ENCODE measurements around the gene OR10H5. TPM values are rescaled to one million over a fixed set of nuclear protein-coding genes. Genes with fewer than 3 reads are reported as not detected.

OR10H5 gene
- total and polyA plus RNA-seq, 2 of the 13 experiments (the other 11 are each of a cell fraction or from before 2014, with no cell fraction given) = not detected

DNA sequence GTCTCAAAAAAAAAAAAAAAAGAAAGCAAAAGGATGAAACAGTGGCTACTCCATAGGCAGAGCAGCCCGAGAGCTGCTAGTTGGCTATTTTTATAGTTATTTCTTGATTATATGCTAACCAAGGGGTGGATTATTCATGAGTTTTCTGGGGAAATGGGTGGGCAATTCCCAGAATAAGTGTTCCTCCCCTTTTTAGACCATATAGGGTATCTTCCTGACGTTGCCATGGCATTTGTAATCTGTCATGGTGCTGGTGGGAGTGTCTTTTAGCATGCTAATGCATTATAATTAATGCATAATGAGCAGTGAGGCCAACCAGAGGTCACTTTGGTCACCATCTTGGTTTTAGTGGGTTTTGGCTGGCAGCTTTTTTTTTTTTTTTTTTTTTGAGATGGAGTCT is 53.4 kb downstream of the OR10H5 start:
- Histone ChIP-seq H3K9ac (ENCODE audit: insufficient read depth, low read depth, low read length) (no peak overlapping the region), H3K36me3 (replicated peaks in 1 of 2; ENCODE audit: control insufficient read depth in 1 of 2, insufficient read depth in 2 of 2, low read length in 2 of 2) (no peaks in the 10 kb centered on the region), H3K4me3 (replicated peaks in 1 of 3; ENCODE audit: insufficient read depth in 1 of 3, low read depth in 2 of 3, low read length in 3 of 3) (no peak overlapping the region), H3K9me3 (ENCODE audit: low read length) (no peaks in the 10 kb centered on the region), H3K27me3 (ENCODE audit: control insufficient read depth in 1 of 2, insufficient read depth in 2 of 2, low read length in 2 of 2) (peaks cover 0 to under 1% of the 10 kb centered on the region in 2 experiments; a peak in 2 of 5 replicates), H3K79me2 (ENCODE audit: insufficient read depth, low read length) (no peaks in the 10 kb centered on the region), H3K4me2 (ENCODE audit: low read depth, low read length) (no peak overlapping the region), H3K4me1 (ENCODE audit: insufficient read depth, low read length) (peaks cover 6% of the 10 kb centered on the region), H3K27ac (ENCODE audit: extremely low read length, insufficient read depth, low read length) (no peak overlapping the region), H2AFZ (ENCODE audit: low read length) (no peak overlapping the region), H4K20me1 (ENCODE audit: insufficient read depth, low read length) (no peaks in the 10 kb centered on the region)
- CTCF ChIA-PET (ENCODE audit: low intra/inter-chr PET ratio, low total read pairs) = no interaction called here
- BruUV-seq (replicated peaks) = no TSS peak
- no peak for TF ChIP-seq CCDC6 (CRISPR knock-in tag; IDR thresholded peaks at IDR 0.05)
- no peak for TF ChIP-seq ZNF557 (CRISPR knock-in tag; IDR thresholded peaks at IDR 0.05)
- TF ChIP-seq NFRKB (IDR thresholded peaks at IDR 0.05) = no peak
- TF ChIP-seq ZSCAN20 (CRISPR knock-in tag; IDR thresholded peaks at IDR 0.05; ENCODE audit: borderline replicate concordance) = no peak
- ATAC-seq = no peak
- no peak for DNase-seq (ENCODE audit: low spot score)
- intact Hi-C loops (cut with micrococcal nuclease; ENCODE audit: unreplicated experiment) (no loop called here), in situ Hi-C loops (cut with HindIII; ENCODE audit: extremely low pct_ligation_motif_present, low pct_unique_long_range_greater_than_20kb) (no loop called here)
- POLR2A ChIA-PET = no interaction called here
- 16% methylated on average over 2 of the region's 2 CpGs for WGBS (ENCODE audit: low lambda C conversion rate)
- no peak for FAIRE-seq

DNA sequence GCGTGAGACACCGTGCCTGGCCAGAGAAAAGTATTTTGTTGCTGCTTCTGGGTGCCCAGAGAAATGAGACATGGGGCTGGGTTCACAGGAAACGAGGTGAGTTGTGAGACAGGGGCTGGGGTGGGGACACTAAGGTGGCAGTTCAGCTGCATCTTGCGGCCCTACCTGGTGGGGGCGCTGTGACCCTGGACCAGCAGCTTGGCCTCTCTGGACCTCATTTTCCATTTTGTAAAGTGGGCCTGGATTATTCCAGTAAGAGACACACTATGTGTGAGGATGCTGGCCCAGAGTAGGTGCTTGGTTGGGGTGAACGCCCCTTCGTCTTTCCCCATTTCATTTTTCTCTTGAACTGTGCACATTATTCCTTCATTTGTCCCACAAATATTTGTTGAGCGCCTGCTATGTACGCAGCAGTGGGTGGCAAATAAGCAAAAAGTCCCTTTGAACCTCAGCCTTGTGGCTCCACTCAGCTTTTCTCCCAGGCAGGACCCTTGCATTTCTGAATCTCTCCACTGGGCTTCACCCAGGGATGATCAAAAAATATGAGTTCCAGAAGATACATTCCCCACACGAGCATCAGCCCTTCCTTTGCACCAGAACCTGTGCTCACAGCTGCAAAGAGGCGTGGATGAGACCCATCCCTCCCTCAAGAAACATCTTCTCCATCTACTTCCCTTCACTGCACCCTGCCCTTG is 54.6 kb downstream of the OR10H5 start:
- FAIRE-seq (no peak), ATAC-seq (peak; percentile 58), DNase-seq (ENCODE audit: low spot score) (no peak)
- BruUV-seq (replicated peaks) = no TSS peak
- H3K27me3 ChIP-seq (ENCODE audit: control insufficient read depth in 1 of 2, insufficient read depth in 2 of 2, low read length in 2 of 2) = peaks cover 0 to 5% of the 10 kb centered on the region in 2 experiments; a peak in 3 of 5 replicates
- no peaks in the 10 kb centered on the region for H3K79me2 ChIP-seq (ENCODE audit: insufficient read depth, low read length)
- H3K4me1 ChIP-seq (ENCODE audit: insufficient read depth, low read length) = no peaks in the 10 kb centered on the region
- no peak overlapping the region for H3K4me2 ChIP-seq (ENCODE audit: low read depth, low read length)
- H3K4me3 ChIP-seq (replicated peaks in 1 of 3; ENCODE audit: insufficient read depth in 1 of 3, low read depth in 2 of 3, low read length in 3 of 3) = no peak overlapping the region
- CTCF ChIA-PET (ENCODE audit: low intra/inter-chr PET ratio, low total read pairs) = no interaction called here
- no peaks in the 10 kb centered on the region for H4K20me1 ChIP-seq (ENCODE audit: insufficient read depth, low read length)
- no peak overlapping the region for H3K27ac ChIP-seq (ENCODE audit: extremely low read length, insufficient read depth, low read length)
- H3K9me3 ChIP-seq (ENCODE audit: low read length) = no peaks in the 10 kb centered on the region
- POLR2A ChIA-PET = no interaction called here
- in situ Hi-C loops (cut with HindIII; ENCODE audit: extremely low pct_ligation_motif_present, low pct_unique_long_range_greater_than_20kb) = no loop called here
- TF ChIP-seq, protein P1, sequence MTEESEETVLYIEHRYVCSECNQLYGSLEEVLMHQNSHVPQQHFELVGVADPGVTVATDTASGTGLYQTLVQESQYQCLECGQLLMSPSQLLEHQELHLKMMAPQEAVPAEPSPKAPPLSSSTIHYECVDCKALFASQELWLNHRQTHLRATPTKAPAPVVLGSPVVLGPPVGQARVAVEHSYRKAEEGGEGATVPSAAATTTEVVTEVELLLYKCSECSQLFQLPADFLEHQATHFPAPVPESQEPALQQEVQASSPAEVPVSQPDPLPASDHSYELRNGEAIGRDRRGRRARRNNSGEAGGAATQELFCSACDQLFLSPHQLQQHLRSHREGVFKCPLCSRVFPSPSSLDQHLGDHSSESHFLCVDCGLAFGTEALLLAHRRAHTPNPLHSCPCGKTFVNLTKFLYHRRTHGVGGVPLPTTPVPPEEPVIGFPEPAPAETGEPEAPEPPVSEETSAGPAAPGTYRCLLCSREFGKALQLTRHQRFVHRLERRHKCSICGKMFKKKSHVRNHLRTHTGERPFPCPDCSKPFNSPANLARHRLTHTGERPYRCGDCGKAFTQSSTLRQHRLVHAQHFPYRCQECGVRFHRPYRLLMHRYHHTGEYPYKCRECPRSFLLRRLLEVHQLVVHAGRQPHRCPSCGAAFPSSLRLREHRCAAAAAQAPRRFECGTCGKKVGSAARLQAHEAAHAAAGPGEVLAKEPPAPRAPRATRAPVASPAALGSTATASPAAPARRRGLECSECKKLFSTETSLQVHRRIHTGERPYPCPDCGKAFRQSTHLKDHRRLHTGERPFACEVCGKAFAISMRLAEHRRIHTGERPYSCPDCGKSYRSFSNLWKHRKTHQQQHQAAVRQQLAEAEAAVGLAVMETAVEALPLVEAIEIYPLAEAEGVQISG (CRISPR knock-in tag; IDR thresholded peaks at IDR 0.05) = 0 out of 2 replicates have a peak, but pooled peaks have one; percentile 17
- TF ChIP-seq, protein P2, sequence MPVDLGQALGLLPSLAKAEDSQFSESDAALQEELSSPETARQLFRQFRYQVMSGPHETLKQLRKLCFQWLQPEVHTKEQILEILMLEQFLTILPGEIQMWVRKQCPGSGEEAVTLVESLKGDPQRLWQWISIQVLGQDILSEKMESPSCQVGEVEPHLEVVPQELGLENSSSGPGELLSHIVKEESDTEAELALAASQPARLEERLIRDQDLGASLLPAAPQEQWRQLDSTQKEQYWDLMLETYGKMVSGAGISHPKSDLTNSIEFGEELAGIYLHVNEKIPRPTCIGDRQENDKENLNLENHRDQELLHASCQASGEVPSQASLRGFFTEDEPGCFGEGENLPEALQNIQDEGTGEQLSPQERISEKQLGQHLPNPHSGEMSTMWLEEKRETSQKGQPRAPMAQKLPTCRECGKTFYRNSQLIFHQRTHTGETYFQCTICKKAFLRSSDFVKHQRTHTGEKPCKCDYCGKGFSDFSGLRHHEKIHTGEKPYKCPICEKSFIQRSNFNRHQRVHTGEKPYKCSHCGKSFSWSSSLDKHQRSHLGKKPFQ (CRISPR knock-in tag; IDR thresholded peaks at IDR 0.05; ENCODE audit: insufficient replicate concordance) = no peak
- peak; percentile 85 for TF ChIP-seq ZKSCAN1 (IDR thresholded peaks at IDR 0.05; ENCODE audit: low read length)
- TF ChIP-seq, protein P3, sequence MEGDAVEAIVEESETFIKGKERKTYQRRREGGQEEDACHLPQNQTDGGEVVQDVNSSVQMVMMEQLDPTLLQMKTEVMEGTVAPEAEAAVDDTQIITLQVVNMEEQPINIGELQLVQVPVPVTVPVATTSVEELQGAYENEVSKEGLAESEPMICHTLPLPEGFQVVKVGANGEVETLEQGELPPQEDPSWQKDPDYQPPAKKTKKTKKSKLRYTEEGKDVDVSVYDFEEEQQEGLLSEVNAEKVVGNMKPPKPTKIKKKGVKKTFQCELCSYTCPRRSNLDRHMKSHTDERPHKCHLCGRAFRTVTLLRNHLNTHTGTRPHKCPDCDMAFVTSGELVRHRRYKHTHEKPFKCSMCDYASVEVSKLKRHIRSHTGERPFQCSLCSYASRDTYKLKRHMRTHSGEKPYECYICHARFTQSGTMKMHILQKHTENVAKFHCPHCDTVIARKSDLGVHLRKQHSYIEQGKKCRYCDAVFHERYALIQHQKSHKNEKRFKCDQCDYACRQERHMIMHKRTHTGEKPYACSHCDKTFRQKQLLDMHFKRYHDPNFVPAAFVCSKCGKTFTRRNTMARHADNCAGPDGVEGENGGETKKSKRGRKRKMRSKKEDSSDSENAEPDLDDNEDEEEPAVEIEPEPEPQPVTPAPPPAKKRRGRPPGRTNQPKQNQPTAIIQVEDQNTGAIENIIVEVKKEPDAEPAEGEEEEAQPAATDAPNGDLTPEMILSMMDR (CRISPR knock-in tag; IDR thresholded peaks at IDR 0.05) = peak; percentile 40
- no peak overlapping the region for H2AFZ ChIP-seq (ENCODE audit: low read length)
- 25% methylated on average over 11 of the region's 11 CpGs for WGBS (ENCODE audit: low lambda C conversion rate)
- H3K36me3 ChIP-seq (replicated peaks in 1 of 2; ENCODE audit: control insufficient read depth in 1 of 2, insufficient read depth in 2 of 2, low read length in 2 of 2) = no peaks in the 10 kb centered on the region
- intact Hi-C loops (cut with micrococcal nuclease; ENCODE audit: unreplicated experiment) = no loop called here
- H3K9ac ChIP-seq (ENCODE audit: insufficient read depth, low read depth, low read length) = no peak overlapping the region
